ENCODE measurements around the gene GLCCI1. TPM values are rescaled to one million over a fixed set of nuclear protein-coding genes. Genes with fewer than 3 reads are reported as not detected.
A peak's percentile ranks its signal among the peaks of the same experiment; 100 is the strongest.

GLCCI1 gene
- total RNA-seq: 6.4 and 6.9 TPM in 2 replicates

DNA sequence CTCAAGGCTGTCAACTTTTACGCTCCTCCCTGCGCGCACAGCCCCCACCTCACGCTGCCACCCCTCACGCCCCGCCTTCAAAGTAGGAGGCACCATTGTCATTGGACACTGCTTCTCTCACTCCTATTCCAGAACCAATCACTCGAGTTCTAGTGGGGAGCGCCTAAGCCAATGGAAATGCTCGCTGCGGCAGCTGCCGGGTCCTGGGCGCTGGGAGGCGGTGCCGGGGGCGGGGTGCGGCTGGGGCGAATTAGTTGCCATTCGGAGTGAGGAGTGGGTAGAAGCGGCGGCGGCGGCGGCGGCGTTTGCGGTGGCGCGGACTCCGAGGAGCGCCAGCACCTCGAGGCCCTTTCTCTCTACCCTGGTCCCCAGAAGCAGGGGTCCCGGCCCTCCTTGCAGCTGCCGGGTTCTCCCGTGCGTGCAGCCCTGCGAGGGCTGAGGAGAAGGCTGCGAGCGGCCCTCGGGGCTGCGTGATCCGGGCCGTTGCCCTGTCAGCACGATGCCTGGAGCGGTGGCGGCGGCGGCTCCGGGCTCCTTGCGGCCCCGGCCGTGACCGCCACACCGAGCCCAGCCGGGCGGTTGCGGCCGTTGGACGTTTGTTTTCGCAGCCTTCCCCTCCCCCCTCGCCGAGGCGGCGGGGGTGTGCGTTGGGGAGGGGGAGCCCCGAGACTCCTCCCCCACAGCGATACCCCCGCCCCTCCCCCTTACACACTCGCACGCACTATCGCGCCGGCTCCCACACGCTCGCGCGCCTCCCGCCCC is at the start of gene GLCCI1:
GLCCI1 (plus strand) TSS at position 253 of the 762 bp plus-strand sequence. CDS start 555 bp downstream, outside the sequence.
- DNase-seq (ENCODE audit: low read depth): peak; percentile 96
- no peak for TF ChIP-seq CTCF (IDR thresholded peaks at IDR 0.05; ENCODE audit: insufficient read depth, low read depth, low read length)
- H3K4me3 ChIP-seq (ENCODE audit: low read depth, low read length): peak within 1 kb of the TSS; percentile 88

GRCh38 chr7:7919449-7919945 is 49.1 kb upstream of the GLCCI1 start:
- H3K4me3 ChIP-seq (ENCODE audit: low read depth, low read length): no peak overlapping the region
- DNase-seq (ENCODE audit: low read depth): no peak
- no peak for TF ChIP-seq CTCF (IDR thresholded peaks at IDR 0.05; ENCODE audit: insufficient read depth, low read depth, low read length)

DNA sequence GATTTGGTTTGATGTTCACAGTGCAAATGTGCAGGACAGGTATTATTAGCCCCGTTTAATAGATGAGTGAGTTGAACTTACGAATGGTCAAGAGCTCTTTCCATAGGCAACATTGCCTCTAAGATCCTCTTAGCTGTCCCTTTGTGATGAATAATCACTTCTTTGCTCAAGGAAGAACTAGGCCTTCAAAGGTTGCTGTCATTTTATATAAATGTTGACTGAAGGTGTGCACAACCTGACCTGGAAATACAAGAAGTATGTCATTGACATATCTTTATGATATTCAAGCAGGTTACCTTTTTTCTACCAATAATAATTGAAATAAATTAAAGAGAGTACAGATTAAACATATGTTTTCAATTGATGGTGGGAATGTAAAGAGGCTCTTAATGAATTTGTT is 48.5 kb upstream of the GLCCI1 start:
- no peak for TF ChIP-seq CTCF (IDR thresholded peaks at IDR 0.05; ENCODE audit: insufficient read depth, low read depth, low read length)
- no peak for DNase-seq (ENCODE audit: low read depth)

GRCh38 chr7:7920481-7920880 is 48.1 kb upstream of the GLCCI1 start:
- no peak for DNase-seq (ENCODE audit: low read depth)
- no peak for TF ChIP-seq CTCF (IDR thresholded peaks at IDR 0.05; ENCODE audit: insufficient read depth, low read depth, low read length)
- no peak overlapping the region for H3K4me3 ChIP-seq (ENCODE audit: low read depth, low read length)

More for the DNA sequence above, 48.5 kb upstream of the GLCCI1 start:
- H3K4me3 ChIP-seq (ENCODE audit: low read depth, low read length): no peak overlapping the region

GRCh38 chr7:7921830-7922229 is 46.8 kb upstream of the GLCCI1 start:
- no peak for TF ChIP-seq CTCF (IDR thresholded peaks at IDR 0.05; ENCODE audit: insufficient read depth, low read depth, low read length)
- H3K4me3 ChIP-seq (ENCODE audit: low read depth, low read length): no peak overlapping the region
- DNase-seq (ENCODE audit: low read depth): no peak

GRCh38 chr7:7922684-7923385 is 45.8 kb upstream of the GLCCI1 start:
- DNase-seq (ENCODE audit: low read depth): no peak
- H3K4me3 ChIP-seq (ENCODE audit: low read depth, low read length): no peak overlapping the region
- no peak for TF ChIP-seq CTCF (IDR thresholded peaks at IDR 0.05; ENCODE audit: insufficient read depth, low read depth, low read length)
